ENCODE data around the gene REXO5. TPM values are rescaled to one million over a fixed set of nuclear protein-coding genes. Genes with fewer than 3 reads are reported as not detected.

Gene REXO5
- total and polyA plus RNA-seq, 2 experiments from 2014 or later, result 10.2 to 22.5 TPM

DNA sequence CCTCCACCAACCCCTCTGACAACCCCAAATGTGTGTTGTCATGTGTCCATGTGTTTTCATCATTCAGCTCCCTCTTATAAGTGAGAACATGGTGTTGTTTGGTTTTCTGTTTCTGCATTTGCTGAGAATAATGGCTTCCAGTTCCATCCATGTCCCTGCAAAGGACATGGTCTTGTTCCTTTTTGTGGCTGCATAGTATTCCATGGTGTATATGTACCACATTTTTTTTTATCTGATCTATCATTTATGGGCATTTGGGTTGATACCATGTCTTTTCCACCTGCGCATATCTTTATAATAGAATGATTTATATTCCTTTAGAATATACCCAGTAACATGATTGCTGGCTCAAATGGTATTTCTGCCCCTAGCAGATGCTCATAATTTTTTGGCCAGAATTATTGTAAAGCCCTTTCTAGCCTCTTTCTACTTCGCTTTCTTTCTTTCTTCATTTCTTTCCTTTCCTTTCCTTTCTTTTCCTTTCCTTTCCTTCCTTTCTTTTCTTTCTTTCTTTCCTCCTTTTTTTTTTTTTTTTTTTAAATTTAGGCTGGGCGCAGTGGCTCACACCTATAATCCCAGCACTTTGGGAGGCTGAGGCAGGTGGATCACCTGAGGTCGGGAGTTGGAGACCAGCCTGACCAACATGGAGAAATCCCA, 12.7 kb downstream of the REXO5 start:
- H3K27ac ChIP-seq, result no peak overlapping the region
- H3K4me3 ChIP-seq, result no peak overlapping the region
- H3K36me3 ChIP-seq, result peaks cover 7% of the 10 kb centered on the region
- TF ChIP-seq, protein P1, sequence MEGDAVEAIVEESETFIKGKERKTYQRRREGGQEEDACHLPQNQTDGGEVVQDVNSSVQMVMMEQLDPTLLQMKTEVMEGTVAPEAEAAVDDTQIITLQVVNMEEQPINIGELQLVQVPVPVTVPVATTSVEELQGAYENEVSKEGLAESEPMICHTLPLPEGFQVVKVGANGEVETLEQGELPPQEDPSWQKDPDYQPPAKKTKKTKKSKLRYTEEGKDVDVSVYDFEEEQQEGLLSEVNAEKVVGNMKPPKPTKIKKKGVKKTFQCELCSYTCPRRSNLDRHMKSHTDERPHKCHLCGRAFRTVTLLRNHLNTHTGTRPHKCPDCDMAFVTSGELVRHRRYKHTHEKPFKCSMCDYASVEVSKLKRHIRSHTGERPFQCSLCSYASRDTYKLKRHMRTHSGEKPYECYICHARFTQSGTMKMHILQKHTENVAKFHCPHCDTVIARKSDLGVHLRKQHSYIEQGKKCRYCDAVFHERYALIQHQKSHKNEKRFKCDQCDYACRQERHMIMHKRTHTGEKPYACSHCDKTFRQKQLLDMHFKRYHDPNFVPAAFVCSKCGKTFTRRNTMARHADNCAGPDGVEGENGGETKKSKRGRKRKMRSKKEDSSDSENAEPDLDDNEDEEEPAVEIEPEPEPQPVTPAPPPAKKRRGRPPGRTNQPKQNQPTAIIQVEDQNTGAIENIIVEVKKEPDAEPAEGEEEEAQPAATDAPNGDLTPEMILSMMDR (IDR thresholded peaks at IDR 0.05; ENCODE audit: low read depth, low read length), result no peak
- H3K9me3 ChIP-seq (ENCODE audit: low read depth), result no peaks in the 10 kb centered on the region
- H3K4me1 ChIP-seq (ENCODE audit: low read depth), result peaks cover 3% of the 10 kb centered on the region
- DNase-seq (ENCODE audit: low read depth in 1 of 2, low spot score in 1 of 2), result no peak
- no peaks in the 10 kb centered on the region for H3K27me3 ChIP-seq

- Histone ChIP-seq H3K4me3 (no peak overlapping the region), H3K27ac (no peak overlapping the region), H3K4me1 (ENCODE audit: low read depth) (peaks cover 3% of the 10 kb centered on the region), H3K36me3 (peaks cover 12% of the 10 kb centered on the region), H3K27me3 (no peaks in the 10 kb centered on the region), H3K9me3 (ENCODE audit: low read depth) (no peaks in the 10 kb centered on the region)
- TF ChIP-seq, protein P1 (IDR thresholded peaks at IDR 0.05; ENCODE audit: low read depth, low read length), result no peak
- no peak for DNase-seq (ENCODE audit: low read depth in 1 of 2, low spot score in 1 of 2)
Measured at GRCh38 chr16:20821682-20822081, 15.4 kb downstream of the REXO5 start.

DNA sequence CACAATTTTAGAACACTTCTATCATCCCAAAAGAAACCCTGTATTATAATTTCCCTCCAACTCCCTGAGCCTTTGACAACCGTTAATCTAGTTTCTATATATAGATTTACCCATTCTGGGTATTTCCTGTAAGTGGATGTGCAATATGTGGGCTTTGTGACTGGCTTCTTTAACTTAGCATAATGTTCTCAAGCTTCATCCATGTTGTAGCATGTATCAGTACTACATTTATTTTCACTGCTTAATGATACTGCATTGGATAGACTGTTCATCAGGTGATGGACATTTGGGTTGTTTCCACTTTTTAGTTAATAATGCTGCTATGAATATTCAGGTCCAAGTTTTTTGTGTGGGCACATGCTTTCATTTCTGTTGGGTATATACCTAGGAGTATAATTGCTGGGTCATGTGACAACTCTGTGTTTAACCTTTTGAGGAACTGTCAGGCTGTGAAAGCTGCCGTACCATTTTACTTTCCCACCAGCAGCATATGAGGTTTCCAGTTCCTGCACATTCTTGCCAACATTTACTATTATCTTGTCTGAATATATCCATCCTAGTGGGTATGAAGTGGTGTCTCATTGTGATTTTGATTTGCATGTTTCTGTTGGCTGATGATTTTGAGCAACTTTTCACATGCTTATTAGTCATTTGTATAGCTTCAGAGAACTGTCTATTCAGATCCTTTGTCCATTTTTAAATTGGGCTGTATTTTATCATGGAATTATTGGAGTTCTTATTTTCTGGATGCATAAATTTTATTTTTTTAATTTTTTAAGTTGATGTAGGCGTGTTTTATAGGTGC, 16.4 kb downstream of the REXO5 start:
- H3K9me3 ChIP-seq (ENCODE audit: low read depth), result no peaks in the 10 kb centered on the region
- peaks cover 12% of the 10 kb centered on the region for H3K36me3 ChIP-seq
- no peak for DNase-seq (ENCODE audit: low read depth in 1 of 2, low spot score in 1 of 2)
- H3K4me1 ChIP-seq (ENCODE audit: low read depth), result peaks cover 3% of the 10 kb centered on the region
- TF ChIP-seq, protein P1 (IDR thresholded peaks at IDR 0.05; ENCODE audit: low read depth, low read length), result no peak
- no peak overlapping the region for H3K4me3 ChIP-seq
- H3K27me3 ChIP-seq, result no peaks in the 10 kb centered on the region
- H3K27ac ChIP-seq, result no peak overlapping the region

GRCh38 chr16:20826039-20826566, 19.8 kb downstream of the REXO5 start:
- H3K27me3 ChIP-seq, result no peaks in the 10 kb centered on the region
- no peak overlapping the region for H3K27ac ChIP-seq
- no peak overlapping the region for H3K4me3 ChIP-seq
- H3K4me1 ChIP-seq (ENCODE audit: low read depth), result peaks cover 3% of the 10 kb centered on the region
- peaks cover 13% of the 10 kb centered on the region for H3K36me3 ChIP-seq
- TF ChIP-seq, protein P1 (IDR thresholded peaks at IDR 0.05; ENCODE audit: low read depth, low read length), result no peak
- peak in 1 of 2 donors; percentile 40 for DNase-seq (ENCODE audit: low read depth in 1 of 2, low spot score in 1 of 2)
- no peaks in the 10 kb centered on the region for H3K9me3 ChIP-seq (ENCODE audit: low read depth)

GRCh38 chr16:20829536-20829935, 23.2 kb downstream of the REXO5 start:
- no peak overlapping the region for H3K4me3 ChIP-seq
- H3K4me1 ChIP-seq (ENCODE audit: low read depth), result no peaks in the 10 kb centered on the region
- no peak overlapping the region for H3K27ac ChIP-seq
- peaks cover 10% of the 10 kb centered on the region for H3K36me3 ChIP-seq
- H3K27me3 ChIP-seq, result no peaks in the 10 kb centered on the region
- TF ChIP-seq, protein P1 (IDR thresholded peaks at IDR 0.05; ENCODE audit: low read depth, low read length), result no peak
- no peaks in the 10 kb centered on the region for H3K9me3 ChIP-seq (ENCODE audit: low read depth)
- DNase-seq (ENCODE audit: low read depth in 1 of 2, low spot score in 1 of 2), result no peak
